ENCODE measurements around the gene ATOH8.

Gene ATOH8

GRCh38 chr2:85772019-85772745, 18.4 kb downstream of the ATOH8 start:
- H3K36me3 ChIP-seq (replicated peaks) = no peaks in the 10 kb centered on the region
- peak; percentile 99 for DNase-seq
- H3K27me3 ChIP-seq (replicated peaks) = no peaks in the 10 kb centered on the region
- TF ChIP-seq CTCF (IDR thresholded peaks at IDR 0.05; ENCODE audit: low read depth, low read length, missing control alignments) = peak; percentile 64
- peak overlapping the region; percentile 82 for H3K27ac ChIP-seq
- in situ Hi-C loops (cut with HindIII; ENCODE audit: low pct_ligation_motif_present, low sequenced_read_pairs) = no loop called here
- peak overlapping the region; percentile 17 for H3K4me3 ChIP-seq (ENCODE audit: low read depth, low read length)

GRCh38 chr2:85772841-85773491, 19.2 kb downstream of the ATOH8 start:
- Histone ChIP-seq H3K27ac (peak overlapping the region; percentile 80), H3K4me3 (ENCODE audit: low read depth, low read length) (peak overlapping the region; percentile 34), H3K36me3 (replicated peaks) (no peaks in the 10 kb centered on the region), H3K27me3 (replicated peaks) (no peaks in the 10 kb centered on the region)
- in situ Hi-C loops (cut with HindIII; ENCODE audit: low pct_ligation_motif_present, low sequenced_read_pairs) = no loop called here
- TF ChIP-seq CTCF (IDR thresholded peaks at IDR 0.05; ENCODE audit: low read depth, low read length, missing control alignments) = no peak
- no peak for DNase-seq

- Histone ChIP-seq H3K4me3 (ENCODE audit: low read depth, low read length) (no peak overlapping the region), H3K36me3 (replicated peaks) (no peaks in the 10 kb centered on the region), H3K27me3 (replicated peaks) (no peaks in the 10 kb centered on the region), H3K27ac (no peak overlapping the region)
- no peak for TF ChIP-seq CTCF (IDR thresholded peaks at IDR 0.05; ENCODE audit: low read depth, low read length, missing control alignments)
- no peak for DNase-seq
- in situ Hi-C loops (cut with HindIII; ENCODE audit: low pct_ligation_motif_present, low sequenced_read_pairs) = no loop called here
Measured at GRCh38 chr2:85773692-85774091, 19.9 kb downstream of the ATOH8 start.

GRCh38 chr2:85774126-85774978, 20.6 kb downstream of the ATOH8 start:
- Histone ChIP-seq H3K27ac (no peak overlapping the region), H3K4me3 (ENCODE audit: low read depth, low read length) (no peak overlapping the region), H3K27me3 (replicated peaks) (no peaks in the 10 kb centered on the region), H3K36me3 (replicated peaks) (no peaks in the 10 kb centered on the region)
- TF ChIP-seq CTCF (IDR thresholded peaks at IDR 0.05; ENCODE audit: low read depth, low read length, missing control alignments) = no peak
- DNase-seq = no peak
- in situ Hi-C loops (cut with HindIII; ENCODE audit: low pct_ligation_motif_present, low sequenced_read_pairs) = no loop called here

GRCh38 chr2:85775406-85776381, 21.9 kb downstream of the ATOH8 start:
- no peak overlapping the region for H3K4me3 ChIP-seq (ENCODE audit: low read depth, low read length)
- DNase-seq = no peak
- no peak for TF ChIP-seq CTCF (IDR thresholded peaks at IDR 0.05; ENCODE audit: low read depth, low read length, missing control alignments)
- in situ Hi-C loops (cut with HindIII; ENCODE audit: low pct_ligation_motif_present, low sequenced_read_pairs) = no loop called here
- H3K27ac ChIP-seq = no peak overlapping the region
- H3K36me3 ChIP-seq (replicated peaks) = no peaks in the 10 kb centered on the region
- no peaks in the 10 kb centered on the region for H3K27me3 ChIP-seq (replicated peaks)
